ENCODE results near the gene DACT3. TPM values are rescaled to one million over a fixed set of nuclear protein-coding genes. Genes with fewer than 3 reads are reported as not detected.

DACT3 gene, protein sequence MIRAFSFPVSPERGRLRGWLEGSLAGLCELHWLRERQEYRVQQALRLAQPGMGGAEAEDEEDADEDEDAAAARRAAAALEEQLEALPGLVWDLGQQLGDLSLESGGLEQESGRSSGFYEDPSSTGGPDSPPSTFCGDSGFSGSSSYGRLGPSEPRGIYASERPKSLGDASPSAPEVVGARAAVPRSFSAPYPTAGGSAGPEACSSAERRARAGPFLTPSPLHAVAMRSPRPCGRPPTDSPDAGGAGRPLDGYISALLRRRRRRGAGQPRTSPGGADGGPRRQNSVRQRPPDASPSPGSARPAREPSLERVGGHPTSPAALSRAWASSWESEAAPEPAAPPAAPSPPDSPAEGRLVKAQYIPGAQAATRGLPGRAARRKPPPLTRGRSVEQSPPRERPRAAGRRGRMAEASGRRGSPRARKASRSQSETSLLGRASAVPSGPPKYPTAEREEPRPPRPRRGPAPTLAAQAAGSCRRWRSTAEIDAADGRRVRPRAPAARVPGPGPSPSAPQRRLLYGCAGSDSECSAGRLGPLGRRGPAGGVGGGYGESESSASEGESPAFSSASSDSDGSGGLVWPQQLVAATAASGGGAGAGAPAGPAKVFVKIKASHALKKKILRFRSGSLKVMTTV
- 7.1 and 24.4 TPM in 2 replicates for total RNA-seq

DNA sequence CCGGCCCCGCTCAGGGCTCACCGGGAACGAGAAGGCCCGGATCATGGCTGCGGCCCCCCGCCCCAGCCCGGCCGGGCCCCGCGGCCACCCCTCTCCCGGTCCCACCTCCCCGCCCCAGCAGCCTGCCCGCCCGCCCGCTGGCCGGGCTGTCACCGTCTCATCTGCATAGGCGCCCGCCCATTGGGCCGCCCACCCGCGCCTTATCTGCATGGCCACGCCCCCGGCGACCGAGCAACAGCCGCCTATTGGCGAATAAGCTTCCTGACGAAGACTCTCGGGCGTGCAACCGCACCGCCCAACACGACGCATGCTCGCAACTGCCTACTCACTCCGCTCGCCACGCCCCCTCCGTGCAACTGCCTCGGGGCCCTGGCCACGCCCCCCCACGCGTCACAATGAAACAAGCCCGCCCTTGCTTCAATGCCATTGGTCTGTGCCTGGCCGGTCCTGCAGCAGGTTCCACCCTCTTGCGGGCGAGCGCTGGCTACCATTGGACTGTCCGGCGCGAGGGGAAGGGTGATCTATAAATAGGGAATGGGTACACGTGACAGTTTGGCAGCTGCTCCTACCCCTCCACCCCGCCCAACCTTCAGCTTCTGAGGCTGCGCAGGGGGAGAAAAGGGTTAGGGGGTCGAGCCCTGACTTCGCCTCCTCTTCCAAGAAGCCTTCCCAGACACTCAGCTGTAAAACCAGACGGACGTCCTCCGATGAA is at the start of gene DACT3:
Gene DACT3 (minus strand): TSS at position 163 of the 712 bp plus-strand sequence. CDS start 118 bp downstream, at position 45.

DNA sequence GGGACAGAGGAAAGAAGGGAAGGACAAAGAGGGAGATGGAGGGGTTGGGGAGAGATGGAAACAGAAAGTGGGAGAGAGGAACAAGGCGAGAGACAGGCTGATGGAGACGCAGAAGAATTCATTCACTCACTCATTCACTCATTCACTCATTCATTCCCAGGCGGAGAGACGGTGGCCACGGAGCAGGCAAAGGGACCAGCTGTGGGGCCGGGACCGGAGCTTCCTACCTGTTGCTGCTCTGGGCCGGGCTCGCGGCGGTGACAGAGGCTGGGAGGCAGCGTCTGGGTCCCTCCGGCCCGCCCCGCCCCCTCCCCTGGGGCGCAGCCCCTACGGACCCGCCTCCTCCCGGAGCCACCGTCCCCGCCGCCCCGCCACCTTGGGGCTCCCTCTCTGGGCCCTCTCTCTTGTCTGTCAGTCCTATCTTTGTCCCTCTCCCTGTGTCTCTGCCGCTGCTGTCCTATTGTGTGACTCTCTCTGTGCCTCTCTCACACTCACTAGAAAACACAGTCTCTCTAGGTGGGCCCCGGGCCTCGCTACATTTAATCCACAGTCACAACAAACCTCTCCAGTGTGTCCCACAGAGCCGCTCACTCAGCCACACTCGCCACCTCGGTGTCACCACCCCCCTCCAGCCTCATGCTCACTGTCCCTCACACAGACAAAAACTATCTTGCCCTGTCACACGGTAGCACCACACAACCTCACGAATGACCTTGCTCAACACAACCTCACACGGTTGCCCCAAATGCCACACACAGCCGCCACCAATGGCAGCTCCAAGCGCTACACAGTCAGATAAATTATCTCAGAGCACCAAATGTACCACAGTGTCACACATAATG is 24.8 kb downstream of the DACT3 start, which contains the start of gene GNG8:
Gene GNG8 (minus strand): TSS at position 283 of the 842 bp plus-strand sequence. CDS start 1,520 bp downstream, outside the sequence.

DNA sequence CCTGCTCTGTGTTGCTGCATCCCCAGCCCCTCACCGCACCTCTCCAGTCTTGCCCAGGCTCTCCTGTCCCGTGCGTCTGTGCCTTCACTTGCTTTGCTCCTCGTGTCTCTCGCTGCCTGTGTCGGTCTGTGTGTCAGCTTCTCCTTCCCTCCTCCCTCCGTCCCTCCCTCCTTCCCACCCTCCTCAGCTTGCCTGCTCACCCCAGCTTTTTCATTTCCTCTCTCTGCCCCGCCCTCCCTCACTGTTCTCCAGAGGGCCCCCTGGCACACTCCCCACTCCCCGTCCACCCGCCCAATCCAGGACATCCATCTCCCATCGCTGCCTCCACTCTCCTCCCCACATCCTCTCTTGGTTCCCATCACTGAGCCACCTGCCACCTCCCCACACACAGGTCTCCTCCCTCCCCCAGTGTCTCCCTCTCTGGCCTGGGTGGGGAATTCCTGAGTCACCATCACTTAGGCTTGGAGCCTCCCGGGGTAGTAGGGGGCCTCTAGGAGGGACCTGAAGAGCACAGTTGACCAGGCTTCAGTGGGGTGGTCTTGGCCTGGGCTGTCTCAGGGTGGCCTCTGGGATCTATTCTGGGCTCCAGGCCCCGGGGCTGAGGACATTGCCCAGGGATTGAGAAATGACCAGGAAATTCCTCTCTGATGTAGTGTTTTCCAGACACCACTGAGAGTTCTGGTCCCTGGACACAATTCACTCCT is 35.9 kb downstream of the DACT3 start, which contains the start of gene PTGIR:
Gene PTGIR (minus strand): TSS at position 132 of the 704 bp plus-strand sequence. CDS start 864 bp downstream, outside the sequence.

DNA sequence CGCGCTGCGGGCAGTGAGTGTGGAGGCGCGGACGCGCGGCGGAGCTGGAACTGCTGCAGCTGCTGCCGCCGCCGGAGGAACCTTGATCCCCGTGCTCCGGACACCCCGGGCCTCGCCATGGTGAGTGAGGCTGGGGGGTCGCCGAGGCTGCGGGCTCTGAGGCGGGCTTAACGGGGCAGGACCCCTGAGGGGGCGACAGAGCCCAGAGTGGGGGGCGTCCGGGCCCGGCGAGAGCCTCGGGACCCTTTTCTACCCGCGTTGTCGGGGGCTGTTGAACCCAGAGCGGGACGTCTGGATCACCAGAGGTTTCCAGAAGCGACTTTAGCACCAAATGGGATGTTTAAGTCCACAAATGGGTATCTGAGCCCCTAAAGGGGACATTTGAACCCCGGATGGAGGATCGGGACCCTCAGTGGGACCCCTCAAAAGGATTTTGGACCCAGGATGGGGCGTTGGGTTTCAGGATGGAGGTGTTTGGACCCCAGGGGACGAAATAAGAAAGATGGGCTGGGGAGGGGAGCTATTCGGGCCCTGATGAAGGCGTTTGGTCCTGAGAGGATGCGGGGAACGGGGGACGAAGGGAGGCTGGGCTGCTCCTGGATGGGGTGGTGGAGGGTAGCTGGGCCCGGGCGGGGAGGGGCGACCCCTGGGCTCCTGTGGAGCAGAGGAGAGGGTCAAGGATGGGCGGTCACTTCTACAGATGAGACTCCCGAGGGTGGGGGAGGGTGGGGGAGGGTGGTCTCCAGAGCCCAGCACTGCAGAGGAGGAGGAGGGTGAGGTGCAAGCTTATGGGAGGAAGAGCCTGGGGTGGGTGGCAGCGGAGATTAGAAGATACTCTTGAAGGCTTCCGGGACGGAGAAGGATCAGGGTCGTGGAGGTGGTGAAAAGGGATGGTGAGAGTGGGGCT is 59.4 kb downstream of the DACT3 start, which contains the start of gene CALM3:
Gene CALM3 (plus strand): TSS at position 13 of the 907 bp plus-strand sequence. CDS start 105 bp downstream, at position 118.

Other genes with a start within 250 kb of the DACT3 start
- gene CCDC8, start 247.6 kb downstream of the DACT3 start, total RNA-seq = 26.4 and 42.2 TPM in 2 replicates
- gene PNMA8C, start 232.2 kb downstream of the DACT3 start, total RNA-seq = under 0.01 TPM in 1 of 2 replicates, not detected in the other
- gene PNMA8A, start 189.6 kb downstream of the DACT3 start, total RNA-seq = 1.1 and 4.7 TPM in 2 replicates
- gene PNMA8B, start 165.3 kb downstream of the DACT3 start, total RNA-seq = 0.78 and 5.6 TPM in 2 replicates
- 167 and 168 TPM in 2 replicates for gene CALM3, start 59.9 kb downstream of the DACT3 start, total RNA-seq
- gene PTGIR, start 36.1 kb downstream of the DACT3 start, total RNA-seq = 14.0 and 19.9 TPM in 2 replicates
- gene GNG8, start 25.0 kb downstream of the DACT3 start, total RNA-seq = not detected in 2 replicates
- 24.3 and 39.0 TPM in 2 replicates for gene PRKD2, start 55.9 kb upstream of the DACT3 start, total RNA-seq
- 25.6 and 26.0 TPM in 2 replicates for gene FKRP, start 84.9 kb upstream of the DACT3 start, total RNA-seq
- gene STRN4, start 85.3 kb upstream of the DACT3 start, total RNA-seq = 70.5 and 81.6 TPM in 2 replicates
- 206 and 241 TPM in 2 replicates for gene SLC1A5, start 127.4 kb upstream of the DACT3 start, total RNA-seq
- gene AP2S1, start 189.7 kb upstream of the DACT3 start, total RNA-seq = 198 and 307 TPM in 2 replicates
- 23.9 and 31.5 TPM in 2 replicates for gene ARHGAP35, start 199.8 kb upstream of the DACT3 start, total RNA-seq